G401.6 (cell line): ENCODE data around the gene COX6A1.
"Not testable (repeated sequence)": the region's sequence is repeated elsewhere in the genome, so short reads cannot be mapped to it uniquely, and the experiment has no call there.

Experiments
- FAIRE-seq: peaks from 2 replicates; lab custom pipeline; 2012; peaks lifted over from hg19 to GRCh38; lab: Jason Lieb, UNC

COX6A1 gene

DNA sequence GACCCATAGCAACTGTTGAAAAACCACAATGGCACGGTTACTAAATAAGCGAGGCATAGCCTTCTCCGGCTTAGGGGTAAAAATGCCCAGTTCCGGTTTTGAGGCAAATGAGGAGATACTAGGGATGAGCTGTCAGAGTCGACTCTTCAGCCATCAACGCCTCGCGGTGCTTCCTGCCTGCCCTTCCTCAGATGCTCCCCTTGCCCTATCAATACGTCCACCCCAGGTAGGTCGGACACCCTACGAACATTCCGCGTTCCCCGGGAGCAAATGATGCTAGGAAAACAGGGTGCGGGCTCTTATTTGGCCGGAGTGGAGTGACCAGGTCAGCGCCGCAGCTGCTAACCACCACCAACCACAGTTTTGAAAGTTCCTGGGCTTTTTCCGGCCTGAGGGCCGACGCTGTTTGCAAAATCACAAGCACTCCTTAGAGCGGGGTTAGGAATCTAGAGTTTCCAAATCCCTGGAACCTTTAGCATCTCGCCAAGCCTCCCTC lies 30.5 kb downstream of the COX6A1 start:
- FAIRE-seq: no peak

- no peak for FAIRE-seq
Measured at GRCh38 chr12:120468821-120469449, 31.0 kb downstream of the COX6A1 start.

- FAIRE-seq: no peak
Measured at GRCh38 chr12:120469450-120470149, 31.7 kb downstream of the COX6A1 start, which contains the start of gene SRSF9. SRSF9 (minus strand) TSS chr12:120469748; CDS start chr12:120469609, 139 bp downstream.

DNA sequence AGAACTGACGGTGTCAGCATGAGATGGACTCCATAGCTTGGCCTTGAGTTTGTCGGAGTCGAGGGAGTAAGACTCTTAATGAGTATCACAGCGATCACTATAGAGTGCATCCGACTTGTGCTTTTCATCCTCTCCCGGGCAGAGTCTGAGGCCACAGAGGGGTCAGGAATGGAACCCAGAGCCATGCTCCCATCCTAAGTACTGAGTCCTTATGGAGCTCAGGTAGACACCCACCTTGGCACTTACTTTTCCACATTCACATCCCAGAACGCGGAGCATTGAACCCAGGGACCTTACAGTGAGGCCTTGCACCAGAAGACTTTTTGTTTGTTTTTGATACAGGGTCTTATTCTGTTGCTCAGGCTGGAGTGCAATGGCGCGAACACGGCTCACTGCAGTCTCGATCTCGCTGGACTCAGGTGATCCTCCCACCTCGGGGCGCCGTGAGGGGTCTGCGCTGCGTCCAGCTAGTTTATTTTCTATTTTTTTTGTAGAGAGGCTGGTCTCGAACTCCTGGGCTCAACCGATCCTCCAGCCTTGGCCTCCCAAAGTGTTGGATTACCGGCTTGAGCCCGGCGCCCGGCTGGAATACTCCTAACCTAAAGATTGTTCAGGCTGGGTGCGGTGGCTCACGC lies 32.4 kb downstream of the COX6A1 start:
- FAIRE-seq: no peak

DNA sequence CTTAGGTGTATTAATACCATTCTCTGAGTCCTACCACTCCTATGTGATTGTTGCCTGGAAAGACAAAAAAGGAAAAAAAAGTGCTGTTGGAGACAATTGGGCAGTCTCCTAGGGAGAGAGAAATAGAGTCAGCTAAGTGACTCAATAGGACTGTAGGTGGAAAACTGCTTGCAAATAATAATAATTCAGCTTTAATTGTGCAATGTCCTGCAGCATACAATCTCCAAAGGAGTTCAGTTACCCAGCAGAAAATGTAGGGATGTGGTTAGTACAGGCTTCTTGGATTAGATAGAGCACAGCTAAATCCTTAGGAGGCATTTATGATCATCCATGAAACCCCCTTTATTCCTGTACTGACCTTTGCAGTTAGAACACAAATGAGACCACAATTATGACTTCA lies 34.6 kb downstream of the COX6A1 start:
- FAIRE-seq: no peak

- FAIRE-seq: no peak
Measured at GRCh38 chr12:120473807-120474615, 36.1 kb downstream of the COX6A1 start.

GRCh38 chr12:120474616-120474960 lies 36.7 kb downstream of the COX6A1 start:
- no peak for FAIRE-seq

DNA sequence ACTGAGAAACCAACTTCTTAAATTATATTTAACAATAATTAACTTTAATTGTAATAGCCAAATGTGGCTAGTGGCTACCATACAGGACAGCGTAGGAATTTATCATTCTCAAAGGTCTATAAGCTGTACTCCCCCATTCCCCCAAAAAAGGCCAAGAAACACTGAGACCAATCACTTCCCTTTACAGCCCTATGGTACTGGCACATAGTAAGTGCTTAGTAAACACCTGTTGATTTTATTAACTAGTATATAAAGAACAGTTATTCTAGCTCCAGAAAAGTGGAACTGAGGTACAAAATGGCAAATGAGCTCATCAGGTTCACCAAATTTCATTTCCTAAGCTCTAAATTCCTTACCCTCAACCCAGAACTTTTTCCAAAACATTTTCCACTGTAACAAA lies 37.7 kb downstream of the COX6A1 start:
- FAIRE-seq: no peak

- no peak for FAIRE-seq
Measured at GRCh38 chr12:120479458-120479857, 41.5 kb downstream of the COX6A1 start.

DNA sequence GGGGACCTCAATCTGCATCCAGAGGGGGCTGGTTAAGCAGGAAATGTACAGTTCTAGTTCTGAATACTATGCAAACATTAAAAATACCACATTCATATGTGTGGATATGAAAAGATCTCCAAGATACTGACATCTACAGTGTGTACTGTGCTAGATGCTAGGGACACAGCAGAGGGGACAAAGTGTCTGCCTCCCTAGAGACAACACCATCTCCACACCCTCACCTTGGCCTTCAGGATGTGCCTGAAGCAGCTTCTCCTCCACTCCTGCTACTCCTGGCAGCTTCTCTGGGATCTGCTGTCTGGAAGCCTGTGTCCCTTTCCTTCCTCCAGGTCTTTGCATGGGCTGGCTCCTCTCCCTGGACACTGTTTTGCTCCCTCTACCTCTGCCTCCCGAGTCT lies 42.3 kb downstream of the COX6A1 start:
- no peak for FAIRE-seq

- no peak for FAIRE-seq
Measured at GRCh38 chr12:120481022-120481767, 43.3 kb downstream of the COX6A1 start.

GRCh38 chr12:120483621-120484020 lies 45.7 kb downstream of the COX6A1 start:
- no peak for FAIRE-seq

GRCh38 chr12:120485961-120486881 lies 48.3 kb downstream of the COX6A1 start:
- FAIRE-seq: no peak

GRCh38 chr12:120487552-120487951 lies 49.6 kb downstream of the COX6A1 start:
- FAIRE-seq: not testable (repeated sequence)

GRCh38 chr12:120488057-120488640 lies 50.2 kb downstream of the COX6A1 start:
- FAIRE-seq: no peak

- no peak for FAIRE-seq
Measured at GRCh38 chr12:120489018-120489417, 51.1 kb downstream of the COX6A1 start.

- no peak for FAIRE-seq
Measured at GRCh38 chr12:120490325-120490724, 52.4 kb downstream of the COX6A1 start.
